Ramos (cell line): Measurements from ENCODE around the gene PTGFRN.

Source experiments
- in situ Hi-C: fragments of 300-500 bp; cut with MboI; formaldehyde crosslinking; loops from one replicate; pipeline ENCODE4 v1.14.3; 2022; ENCODE audit warnings: low sequenced_read_pairs; ENCODE audit not compliant: unreplicated experiment

PTGFRN gene

GRCh38 chr1:116991171-116991845, 81.6 kb downstream of the PTGFRN start:
- in situ Hi-C loops, result no loop called here

GRCh38 chr1:116991918-116992317, 82.2 kb downstream of the PTGFRN start:
- in situ Hi-C loops, result no loop called here

GRCh38 chr1:116993286-116993685, 83.6 kb downstream of the PTGFRN start:
- in situ Hi-C loops, result no loop called here

GRCh38 chr1:116994411-116994810, 84.7 kb downstream of the PTGFRN start:
- in situ Hi-C loops, result no loop called here

GRCh38 chr1:116997066-116997465, 87.3 kb downstream of the PTGFRN start:
- in situ Hi-C loops, result no loop called here

GRCh38 chr1:116997636-116998035, 87.9 kb downstream of the PTGFRN start:
- in situ Hi-C loops, result no loop called here

GRCh38 chr1:116999596-116999995, 89.9 kb downstream of the PTGFRN start:
- in situ Hi-C loops, result no loop called here

GRCh38 chr1:117000142-117000541, 90.4 kb downstream of the PTGFRN start:
- in situ Hi-C loops, result no loop called here

GRCh38 chr1:117001254-117001927, 91.7 kb downstream of the PTGFRN start, which contains the start of gene CD101:
CD101 (plus strand) TSS chr1:117001760; CDS start chr1:117001818, 58 bp downstream.
- in situ Hi-C loops, result no loop called here

GRCh38 chr1:117003223-117003875, 93.6 kb downstream of the PTGFRN start:
- in situ Hi-C loops, result no loop called here

- in situ Hi-C loops, result no loop called here
Measured at GRCh38 chr1:117007719-117008013, 98.0 kb downstream of the PTGFRN start.

GRCh38 chr1:117008656-117009055, 98.9 kb downstream of the PTGFRN start:
- in situ Hi-C loops, result no loop called here

GRCh38 chr1:117009132-117009531, 99.4 kb downstream of the PTGFRN start:
- in situ Hi-C loops, result no loop called here

GRCh38 chr1:117010310-117010969, 100.7 kb downstream of the PTGFRN start:
- in situ Hi-C loops, result no loop called here

- in situ Hi-C loops, result no loop called here
Measured at GRCh38 chr1:117011334-117011733, 101.6 kb downstream of the PTGFRN start.

GRCh38 chr1:117013309-117013858, 103.7 kb downstream of the PTGFRN start:
- in situ Hi-C loops, result no loop called here

GRCh38 chr1:117014209-117014608, 104.5 kb downstream of the PTGFRN start:
- in situ Hi-C loops, result no loop called here

GRCh38 chr1:117015724-117016123, 106.0 kb downstream of the PTGFRN start:
- in situ Hi-C loops, result no loop called here

GRCh38 chr1:117017062-117017461, 107.3 kb downstream of the PTGFRN start:
- in situ Hi-C loops, result no loop called here

GRCh38 chr1:117017648-117018047, 107.9 kb downstream of the PTGFRN start:
- in situ Hi-C loops, result no loop called here
